Testis (tissue), 2 donors: Measurements from ENCODE around the gene NDUFC1.

ENCODE experiments used
- POLR2A ChIP-seq: fragments of 450-650 bp; IDR thresholded peaks from one replicate; pipeline ENCODE4 v1.6.1; 2017; ENCODE audit warnings: antibody characterized with exemption, mild to moderate bottlenecking, moderate library complexity
- TF ChIP-seq, protein P1 (sequence below), 3 experiments: fragments of 450-650 bp in 2 of 3; fragments of 200-600 bp in 1 of 3; sonication (generic) in 1 of 3; IDR thresholded peaks; one replicate each; pipeline ENCODE4 v1.5.1; 2016 to 2019; ENCODE audit warnings: antibody characterized with exemption in 3 of 3, mild to moderate bottlenecking in 2 of 3, moderate library complexity in 1 of 3

DNA sequence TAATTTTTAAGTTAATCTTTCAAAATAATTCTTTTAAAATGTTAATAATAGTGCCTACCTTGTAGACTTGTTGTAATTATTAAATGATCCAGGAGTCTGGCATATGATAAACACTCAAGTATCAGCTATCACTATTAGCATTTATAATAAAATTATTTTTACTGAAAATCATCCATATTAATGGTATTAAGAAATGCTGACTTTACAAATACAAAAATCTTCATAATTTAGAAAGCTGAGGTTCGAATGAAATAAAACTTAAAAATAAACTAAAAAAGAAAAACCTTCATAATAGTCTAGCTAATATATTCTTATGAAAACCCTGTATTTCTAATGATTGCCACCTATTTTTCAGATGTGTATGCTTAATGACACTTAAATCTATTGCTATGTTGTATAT, 27.5 kb downstream of the NDUFC1 start:
- TF ChIP-seq, protein P1, sequence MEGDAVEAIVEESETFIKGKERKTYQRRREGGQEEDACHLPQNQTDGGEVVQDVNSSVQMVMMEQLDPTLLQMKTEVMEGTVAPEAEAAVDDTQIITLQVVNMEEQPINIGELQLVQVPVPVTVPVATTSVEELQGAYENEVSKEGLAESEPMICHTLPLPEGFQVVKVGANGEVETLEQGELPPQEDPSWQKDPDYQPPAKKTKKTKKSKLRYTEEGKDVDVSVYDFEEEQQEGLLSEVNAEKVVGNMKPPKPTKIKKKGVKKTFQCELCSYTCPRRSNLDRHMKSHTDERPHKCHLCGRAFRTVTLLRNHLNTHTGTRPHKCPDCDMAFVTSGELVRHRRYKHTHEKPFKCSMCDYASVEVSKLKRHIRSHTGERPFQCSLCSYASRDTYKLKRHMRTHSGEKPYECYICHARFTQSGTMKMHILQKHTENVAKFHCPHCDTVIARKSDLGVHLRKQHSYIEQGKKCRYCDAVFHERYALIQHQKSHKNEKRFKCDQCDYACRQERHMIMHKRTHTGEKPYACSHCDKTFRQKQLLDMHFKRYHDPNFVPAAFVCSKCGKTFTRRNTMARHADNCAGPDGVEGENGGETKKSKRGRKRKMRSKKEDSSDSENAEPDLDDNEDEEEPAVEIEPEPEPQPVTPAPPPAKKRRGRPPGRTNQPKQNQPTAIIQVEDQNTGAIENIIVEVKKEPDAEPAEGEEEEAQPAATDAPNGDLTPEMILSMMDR (IDR thresholded peaks at IDR 0.05): no peak
- no peak for TF ChIP-seq POLR2A
